ENCODE results near the gene RADX. TPM values are rescaled to one million over a fixed set of nuclear protein-coding genes. Genes with fewer than 3 reads are reported as not detected.

The RADX gene
- total RNA-seq, 2 experiments from 2014 or later, result 30.8 to 35.7 TPM

DNA sequence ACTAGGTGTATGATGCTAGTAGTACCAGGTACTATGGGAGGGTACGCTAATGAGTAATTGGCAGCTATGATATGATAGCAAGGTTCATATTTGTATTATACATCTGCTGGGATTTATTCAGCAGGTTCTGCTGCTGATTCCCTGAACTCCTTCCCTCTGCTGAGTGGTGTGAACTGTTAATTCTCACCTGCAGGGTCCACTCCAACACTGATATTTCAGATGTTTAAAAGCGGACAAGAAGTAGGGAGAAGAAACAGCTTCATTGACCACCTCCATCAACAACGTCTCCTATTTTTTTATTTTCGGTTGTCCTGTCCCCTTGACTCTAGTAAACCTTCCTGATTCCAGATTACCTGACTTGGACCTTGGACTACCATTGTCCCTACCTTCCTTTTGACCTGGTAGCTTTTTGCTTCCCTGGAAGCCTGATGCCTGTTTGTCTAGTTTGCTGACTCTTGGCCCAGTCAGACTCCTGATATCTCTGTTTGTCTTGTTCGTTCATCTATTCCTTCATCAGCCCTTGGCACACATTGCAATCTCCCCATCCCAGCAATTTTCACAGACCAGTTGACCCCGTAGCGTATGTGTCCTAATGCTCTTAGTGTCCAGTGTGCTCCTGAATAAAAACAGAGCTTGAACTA is 80.8 kb downstream of the RADX start:
- Histone ChIP-seq H3K27ac (ENCODE audit: low read depth, low read length, poor library complexity, severe bottlenecking) (no peak overlapping the region), H3K9me2 (ENCODE audit: insufficient read depth, low read length) (no peaks in the 10 kb centered on the region), H3K9me3 (ENCODE audit: low read length) (no peaks in the 10 kb centered on the region), H3K4me2 (ENCODE audit: low read length) (no peak overlapping the region), H3K36me3 (ENCODE audit: insufficient read depth, low read length) (no peaks in the 10 kb centered on the region), H3K4me1 (ENCODE audit: insufficient read depth, low read length, poor library complexity, severe bottlenecking) (no peaks in the 10 kb centered on the region), H4K20me1 (ENCODE audit: insufficient read depth, low read length) (no peaks in the 10 kb centered on the region), H3K4me3 (ENCODE audit: low read depth, low read length, poor library complexity, severe bottlenecking) (no peak overlapping the region), H2AFZ (ENCODE audit: low read length) (no peak overlapping the region), H3K79me2 (ENCODE audit: insufficient read depth, low read depth, low read length) (no peaks in the 10 kb centered on the region)
- intact Hi-C loops (cut with micrococcal nuclease; ENCODE audit: unreplicated experiment), result no loop called here
- TF ChIP-seq EZH2phosphoT487 (IDR thresholded peaks at IDR 0.05; ENCODE audit: borderline replicate concordance, low read depth, low read length), result no peak
- TF ChIP-seq, protein P1, sequence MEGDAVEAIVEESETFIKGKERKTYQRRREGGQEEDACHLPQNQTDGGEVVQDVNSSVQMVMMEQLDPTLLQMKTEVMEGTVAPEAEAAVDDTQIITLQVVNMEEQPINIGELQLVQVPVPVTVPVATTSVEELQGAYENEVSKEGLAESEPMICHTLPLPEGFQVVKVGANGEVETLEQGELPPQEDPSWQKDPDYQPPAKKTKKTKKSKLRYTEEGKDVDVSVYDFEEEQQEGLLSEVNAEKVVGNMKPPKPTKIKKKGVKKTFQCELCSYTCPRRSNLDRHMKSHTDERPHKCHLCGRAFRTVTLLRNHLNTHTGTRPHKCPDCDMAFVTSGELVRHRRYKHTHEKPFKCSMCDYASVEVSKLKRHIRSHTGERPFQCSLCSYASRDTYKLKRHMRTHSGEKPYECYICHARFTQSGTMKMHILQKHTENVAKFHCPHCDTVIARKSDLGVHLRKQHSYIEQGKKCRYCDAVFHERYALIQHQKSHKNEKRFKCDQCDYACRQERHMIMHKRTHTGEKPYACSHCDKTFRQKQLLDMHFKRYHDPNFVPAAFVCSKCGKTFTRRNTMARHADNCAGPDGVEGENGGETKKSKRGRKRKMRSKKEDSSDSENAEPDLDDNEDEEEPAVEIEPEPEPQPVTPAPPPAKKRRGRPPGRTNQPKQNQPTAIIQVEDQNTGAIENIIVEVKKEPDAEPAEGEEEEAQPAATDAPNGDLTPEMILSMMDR (conservative IDR thresholded peaks at IDR 0.05; ENCODE audit: low read length), result no peak
- ChIA-PET CTCF (ENCODE audit: unreplicated experiment) (interaction anchor here (1.1 kb wide), 1 partner anchor 13 kb away, joined by 4 read pairs; no protein-coding TSS in a partner anchor), POLR2A (no interaction called here)
- no peak for DNase-seq (ENCODE audit: low spot score)
- BruUV-seq (replicated peaks), result no TSS peak

DNA sequence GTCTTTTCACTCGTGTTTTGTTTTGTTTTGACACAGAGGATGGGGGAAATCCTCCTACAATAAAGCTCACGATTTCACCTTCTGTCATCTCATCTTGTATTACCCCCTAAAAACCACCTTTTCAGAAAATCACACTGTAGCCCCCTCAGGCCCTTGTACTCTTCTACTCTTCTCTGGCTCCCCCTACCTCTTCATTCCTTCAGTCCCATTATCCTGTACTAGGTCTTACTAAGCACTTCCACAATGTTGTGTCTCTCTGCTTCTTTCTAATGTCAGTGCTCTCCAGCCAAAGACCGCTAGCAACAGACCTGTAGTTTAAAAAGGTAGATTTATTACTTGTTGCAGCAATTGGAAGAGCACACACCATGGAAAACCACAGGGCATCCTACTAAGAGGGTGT is 84.7 kb downstream of the RADX start:
- no peaks in the 10 kb centered on the region for H3K9me3 ChIP-seq (ENCODE audit: low read length)

DNA sequence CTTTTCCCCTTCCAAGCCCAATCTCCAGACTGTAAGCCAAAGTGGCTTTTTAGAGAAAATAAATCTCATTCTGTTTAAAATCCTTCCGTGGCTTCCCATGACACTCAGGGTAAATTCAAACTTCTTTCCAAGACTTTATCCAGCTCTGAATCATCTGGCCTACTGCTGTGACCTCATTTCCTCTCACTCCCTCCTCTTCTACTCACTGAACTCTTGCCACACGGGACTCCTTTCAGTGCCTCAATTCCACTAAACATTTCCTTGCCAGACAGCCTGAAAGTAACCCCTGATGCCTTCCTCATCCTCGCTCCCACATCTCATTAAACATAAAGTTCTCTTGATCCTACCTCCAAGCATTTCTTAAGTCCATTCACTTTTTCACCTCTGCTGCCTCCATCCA is 86.9 kb downstream of the RADX start:
- TF ChIP-seq EZH2phosphoT487 (IDR thresholded peaks at IDR 0.05; ENCODE audit: borderline replicate concordance, low read depth, low read length), result no peak
- TF ChIP-seq, protein P1 (conservative IDR thresholded peaks at IDR 0.05; ENCODE audit: low read length), result no peak
- POLR2A ChIA-PET, result interaction anchor here (0.5 kb wide), 2 partner anchors 51 to 293 kb away, joined by 3 read pairs; no protein-coding TSS in a partner anchor
- DNase-seq (ENCODE audit: low spot score), result no peak
- Histone ChIP-seq H3K4me1 (ENCODE audit: insufficient read depth, low read length, poor library complexity, severe bottlenecking) (no peaks in the 10 kb centered on the region), H3K9me3 (ENCODE audit: low read length) (no peaks in the 10 kb centered on the region), H4K20me1 (ENCODE audit: insufficient read depth, low read length) (no peaks in the 10 kb centered on the region), H3K27ac (ENCODE audit: low read depth, low read length, poor library complexity, severe bottlenecking) (no peak overlapping the region), H2AFZ (ENCODE audit: low read length) (no peak overlapping the region), H3K4me3 (ENCODE audit: low read depth, low read length, poor library complexity, severe bottlenecking) (no peak overlapping the region), H3K4me2 (ENCODE audit: low read length) (no peak overlapping the region), H3K79me2 (ENCODE audit: insufficient read depth, low read depth, low read length) (no peaks in the 10 kb centered on the region), H3K36me3 (ENCODE audit: insufficient read depth, low read length) (no peaks in the 10 kb centered on the region), H3K9me2 (ENCODE audit: insufficient read depth, low read length) (no peaks in the 10 kb centered on the region)
- intact Hi-C loops (cut with micrococcal nuclease; ENCODE audit: unreplicated experiment), result no loop called here
- CTCF ChIA-PET (ENCODE audit: unreplicated experiment), result no interaction called here
- no TSS peak for BruUV-seq (replicated peaks)

More for the DNA sequence above, 84.7 kb downstream of the RADX start:
- Histone ChIP-seq H3K4me3 (ENCODE audit: low read depth, low read length, poor library complexity, severe bottlenecking) (no peak overlapping the region), H3K4me2 (ENCODE audit: low read length) (no peak overlapping the region), H2AFZ (ENCODE audit: low read length) (no peak overlapping the region), H3K9me2 (ENCODE audit: insufficient read depth, low read length) (no peaks in the 10 kb centered on the region), H3K36me3 (ENCODE audit: insufficient read depth, low read length) (no peaks in the 10 kb centered on the region), H3K79me2 (ENCODE audit: insufficient read depth, low read depth, low read length) (no peaks in the 10 kb centered on the region), H4K20me1 (ENCODE audit: insufficient read depth, low read length) (no peaks in the 10 kb centered on the region), H3K4me1 (ENCODE audit: insufficient read depth, low read length, poor library complexity, severe bottlenecking) (no peaks in the 10 kb centered on the region), H3K27ac (ENCODE audit: low read depth, low read length, poor library complexity, severe bottlenecking) (no peak overlapping the region)
- ChIA-PET POLR2A (interaction anchor here (0.6 kb wide), 1 partner anchor 73 kb away, joined by 5 read pairs; no protein-coding TSS in a partner anchor), CTCF (ENCODE audit: unreplicated experiment) (no interaction called here)
- intact Hi-C loops (cut with micrococcal nuclease; ENCODE audit: unreplicated experiment), result no loop called here
- TF ChIP-seq EZH2phosphoT487 (IDR thresholded peaks at IDR 0.05; ENCODE audit: borderline replicate concordance, low read depth, low read length), result no peak
- DNase-seq (ENCODE audit: low spot score), result no peak
- BruUV-seq (replicated peaks), result no TSS peak

All from OCI-LY7 (cell line).